Measurements from ENCODE around the gene CDC20. TPM values are rescaled to one million over a fixed set of nuclear protein-coding genes. Genes with fewer than 3 reads are reported as not detected.

CDC20 gene
- total and polyA plus RNA-seq, 10 of the 15 experiments (the other 5 are each of a cell fraction or from before 2014, with no cell fraction given) = 36.3 to 347 (median 150) TPM

DNA sequence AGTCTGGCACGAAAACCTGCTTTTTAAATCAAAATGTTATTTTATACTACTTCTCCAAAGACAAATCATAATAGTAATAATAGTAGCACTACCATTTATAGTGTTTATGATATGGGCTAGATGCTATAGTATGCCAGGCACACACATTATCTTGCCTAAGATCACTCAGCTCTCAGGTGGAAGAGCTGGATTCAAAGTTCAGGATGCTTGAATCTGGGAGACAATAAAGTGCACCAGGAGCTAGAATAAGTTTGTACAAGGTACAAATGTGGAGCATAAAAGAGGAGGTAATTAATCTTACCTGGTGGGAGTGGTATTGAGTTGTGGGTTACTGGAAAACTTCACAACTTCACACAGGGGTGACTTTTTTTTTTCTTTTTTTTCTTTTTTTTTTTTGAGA, 19.1 kb downstream of the CDC20 start:
- ATAC-seq (no peak), DNase-seq (ENCODE audit: low read depth, low spot score) (no peak), FAIRE-seq (no peak)
- peaks cover 3 to 4% of the 10 kb centered on the region in 2 experiments; a peak in 3 of 4 replicates for H3K36me3 ChIP-seq (ENCODE audit: control insufficient read depth in 2 of 2, insufficient read depth in 2 of 2, low read length in 1 of 2)
- in situ Hi-C loops (cut with MboI) = no loop called here
- no peaks in the 10 kb centered on the region for H3K27me3 ChIP-seq (replicated peaks in 1 of 2; ENCODE audit: control insufficient read depth in 2 of 2, insufficient read depth in 2 of 2, low read length in 1 of 2)
- no peak overlapping the region for H3K9ac ChIP-seq (ENCODE audit: control insufficient read depth, insufficient read depth, low read length)
- no TSS peak for BruUV-seq (replicated peaks)
- no peaks in the 10 kb centered on the region for H3K79me2 ChIP-seq (ENCODE audit: control insufficient read depth, insufficient read depth, low read length)
- H3K4me3 ChIP-seq = no peak overlapping the region
- ChIA-PET SMC1A (ENCODE audit: uncharacterized antibody, unreplicated experiment) (interaction anchor here (1.0 to 1.5 kb wide), 2 partner anchors 10 to 77 kb away, joined by 3 to 5 read pairs; partner anchors contain the start of gene ELOVL1), CTCF (interaction anchor here (0.6 to 3.5 kb wide), 4 partner anchors 10 to 151 kb away, joined by 3 to 14 read pairs (median 3); partner anchors contain the start of genes MED8 and SZT2), POLR2A (interaction anchor here (1.4 kb wide), 1 partner anchor 11 kb away, joined by 5 read pairs; the partner anchor contains the start of genes MED8 and SZT2), RAD21 (ENCODE audit: unreplicated experiment) (interaction anchor here (2.6 kb wide), 1 partner anchor 139 kb away, joined by 10 read pairs; no protein-coding TSS in a partner anchor)
- H4K20me1 ChIP-seq (ENCODE audit: control insufficient read depth, insufficient read depth) = no peaks in the 10 kb centered on the region
- no peak overlapping the region for H2AFZ ChIP-seq (ENCODE audit: control insufficient read depth, low read depth, low read length)
- no peaks in the 10 kb centered on the region; the same call in 1 of the 2 replicates for H3K4me1 ChIP-seq (ENCODE audit: control insufficient read depth, insufficient read depth, low read length)
- TF ChIP-seq ZNF217 (IDR thresholded peaks at IDR 0.05) (no peak), RFX5 (IDR thresholded peaks at IDR 0.05; ENCODE audit: low read depth, low read length) (no peak), PML (IDR thresholded peaks at IDR 0.05; ENCODE audit: low read length) (no peak), BRCA1 (IDR thresholded peaks at IDR 0.05; ENCODE audit: low read depth, low read length) (no peak), DPF2 (IDR thresholded peaks at IDR 0.05) (no peak), ATF7 (IDR thresholded peaks at IDR 0.05; ENCODE audit: low read depth) (no peak), ETV6 (conservative IDR thresholded peaks at IDR 0.05 in 1 of 2, IDR thresholded peaks at IDR 0.05 in 1 of 2; ENCODE audit: borderline replicate concordance in 1 of 2, low read depth in 1 of 2) (no peak)
- TF ChIP-seq, protein P1, sequence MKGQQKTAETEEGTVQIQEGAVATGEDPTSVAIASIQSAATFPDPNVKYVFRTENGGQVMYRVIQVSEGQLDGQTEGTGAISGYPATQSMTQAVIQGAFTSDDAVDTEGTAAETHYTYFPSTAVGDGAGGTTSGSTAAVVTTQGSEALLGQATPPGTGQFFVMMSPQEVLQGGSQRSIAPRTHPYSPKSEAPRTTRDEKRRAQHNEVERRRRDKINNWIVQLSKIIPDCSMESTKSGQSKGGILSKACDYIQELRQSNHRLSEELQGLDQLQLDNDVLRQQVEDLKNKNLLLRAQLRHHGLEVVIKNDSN (IDR thresholded peaks at IDR 0.05; ENCODE audit: borderline replicate concordance, extremely low read length, insufficient read depth, low read depth, low read length) = no peak
- TF ChIP-seq, protein P2, sequence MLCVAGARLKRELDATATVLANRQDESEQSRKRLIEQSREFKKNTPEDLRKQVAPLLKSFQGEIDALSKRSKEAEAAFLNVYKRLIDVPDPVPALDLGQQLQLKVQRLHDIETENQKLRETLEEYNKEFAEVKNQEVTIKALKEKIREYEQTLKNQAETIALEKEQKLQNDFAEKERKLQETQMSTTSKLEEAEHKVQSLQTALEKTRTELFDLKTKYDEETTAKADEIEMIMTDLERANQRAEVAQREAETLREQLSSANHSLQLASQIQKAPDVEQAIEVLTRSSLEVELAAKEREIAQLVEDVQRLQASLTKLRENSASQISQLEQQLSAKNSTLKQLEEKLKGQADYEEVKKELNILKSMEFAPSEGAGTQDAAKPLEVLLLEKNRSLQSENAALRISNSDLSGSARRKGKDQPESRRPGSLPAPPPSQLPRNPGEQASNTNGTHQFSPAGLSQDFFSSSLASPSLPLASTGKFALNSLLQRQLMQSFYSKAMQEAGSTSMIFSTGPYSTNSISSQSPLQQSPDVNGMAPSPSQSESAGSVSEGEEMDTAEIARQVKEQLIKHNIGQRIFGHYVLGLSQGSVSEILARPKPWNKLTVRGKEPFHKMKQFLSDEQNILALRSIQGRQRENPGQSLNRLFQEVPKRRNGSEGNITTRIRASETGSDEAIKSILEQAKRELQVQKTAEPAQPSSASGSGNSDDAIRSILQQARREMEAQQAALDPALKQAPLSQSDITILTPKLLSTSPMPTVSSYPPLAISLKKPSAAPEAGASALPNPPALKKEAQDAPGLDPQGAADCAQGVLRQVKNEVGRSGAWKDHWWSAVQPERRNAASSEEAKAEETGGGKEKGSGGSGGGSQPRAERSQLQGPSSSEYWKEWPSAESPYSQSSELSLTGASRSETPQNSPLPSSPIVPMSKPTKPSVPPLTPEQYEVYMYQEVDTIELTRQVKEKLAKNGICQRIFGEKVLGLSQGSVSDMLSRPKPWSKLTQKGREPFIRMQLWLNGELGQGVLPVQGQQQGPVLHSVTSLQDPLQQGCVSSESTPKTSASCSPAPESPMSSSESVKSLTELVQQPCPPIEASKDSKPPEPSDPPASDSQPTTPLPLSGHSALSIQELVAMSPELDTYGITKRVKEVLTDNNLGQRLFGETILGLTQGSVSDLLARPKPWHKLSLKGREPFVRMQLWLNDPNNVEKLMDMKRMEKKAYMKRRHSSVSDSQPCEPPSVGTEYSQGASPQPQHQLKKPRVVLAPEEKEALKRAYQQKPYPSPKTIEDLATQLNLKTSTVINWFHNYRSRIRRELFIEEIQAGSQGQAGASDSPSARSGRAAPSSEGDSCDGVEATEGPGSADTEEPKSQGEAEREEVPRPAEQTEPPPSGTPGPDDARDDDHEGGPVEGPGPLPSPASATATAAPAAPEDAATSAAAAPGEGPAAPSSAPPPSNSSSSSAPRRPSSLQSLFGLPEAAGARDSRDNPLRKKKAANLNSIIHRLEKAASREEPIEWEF (IDR thresholded peaks at IDR 0.05; ENCODE audit: insufficient replicate concordance, low read depth, low read length) = no peak
- TF ChIP-seq, protein P3, sequence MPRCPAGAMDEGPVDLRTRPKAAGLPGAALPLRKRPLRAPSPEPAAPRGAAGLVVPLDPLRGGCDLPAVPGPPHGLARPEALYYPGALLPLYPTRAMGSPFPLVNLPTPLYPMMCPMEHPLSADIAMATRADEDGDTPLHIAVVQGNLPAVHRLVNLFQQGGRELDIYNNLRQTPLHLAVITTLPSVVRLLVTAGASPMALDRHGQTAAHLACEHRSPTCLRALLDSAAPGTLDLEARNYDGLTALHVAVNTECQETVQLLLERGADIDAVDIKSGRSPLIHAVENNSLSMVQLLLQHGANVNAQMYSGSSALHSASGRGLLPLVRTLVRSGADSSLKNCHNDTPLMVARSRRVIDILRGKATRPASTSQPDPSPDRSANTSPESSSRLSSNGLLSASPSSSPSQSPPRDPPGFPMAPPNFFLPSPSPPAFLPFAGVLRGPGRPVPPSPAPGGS (IDR thresholded peaks at IDR 0.05; ENCODE audit: borderline replicate concordance, insufficient read depth, low read depth, low read length, poor library complexity, severe bottlenecking) = no peak
- intact Hi-C loops (cut with micrococcal nuclease; ENCODE audit: unreplicated experiment) = no loop called here
- no peak overlapping the region for H3K4me2 ChIP-seq (ENCODE audit: control insufficient read depth, insufficient read depth)
- no peaks in the 10 kb centered on the region for H3K9me3 ChIP-seq (replicated peaks; ENCODE audit: control insufficient read depth, insufficient read depth, low read length)
- 25% methylated on average over 1 of the region's 1 CpG for WGBS (ENCODE audit: insufficient coverage, insufficient replicate concordance, low lambda C conversion rate, missing lambda C conversion rate)
- H3K27ac ChIP-seq (ENCODE audit: control insufficient read depth, insufficient read depth) = no peak overlapping the region

Data from GM12878 (cell line).